GM21786 (cell line): ENCODE results near the gene RAB8B.
"Not testable (repeated sequence)": the region's sequence is repeated elsewhere in the genome, so short reads cannot be mapped to it uniquely, and the experiment has no call there.

ENCODE experiments used
- ATAC-seq: cut with Tn5 transposase; IDR thresholded peaks from one replicate; pipeline ENCODE4 v1.9.1; 2021; ENCODE audit not compliant: unreplicated experiment

Gene RAB8B

DNA sequence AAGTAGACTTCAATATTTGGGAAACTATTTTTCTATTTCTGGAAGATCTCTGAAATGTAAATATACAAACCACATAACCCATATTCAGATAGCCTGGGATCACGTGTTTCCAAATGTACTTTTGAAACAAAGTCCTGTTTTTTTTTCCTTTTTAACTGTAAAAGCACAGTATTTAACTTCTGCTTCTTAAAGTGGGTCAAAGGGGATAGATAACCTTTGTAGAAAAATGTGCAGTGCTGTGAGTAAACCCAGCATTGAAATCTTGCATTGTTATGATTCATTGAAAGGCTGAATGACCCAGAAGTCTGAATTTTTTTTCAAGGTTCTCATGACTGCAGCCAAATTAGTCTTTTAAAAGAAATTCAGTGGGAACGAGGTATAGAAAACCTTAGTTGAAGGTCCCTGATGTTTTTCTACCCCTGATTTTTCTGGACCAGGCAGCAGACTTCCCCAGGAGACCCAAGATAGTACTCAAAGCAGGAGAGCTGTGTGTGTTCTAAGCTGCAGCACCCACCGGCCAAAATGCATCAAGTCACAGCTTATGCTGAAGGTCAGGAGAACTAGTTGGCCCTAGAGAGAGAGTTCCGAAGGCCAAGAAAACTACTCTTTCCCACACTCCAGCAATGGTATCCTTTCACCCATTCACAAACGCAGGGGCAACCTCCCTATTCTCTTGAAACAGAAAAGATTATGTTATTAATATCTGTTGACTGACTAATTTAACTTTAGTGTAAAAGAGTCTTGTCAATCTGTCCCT, 44.4 kb downstream of the RAB8B start:
- no peak for ATAC-seq

DNA sequence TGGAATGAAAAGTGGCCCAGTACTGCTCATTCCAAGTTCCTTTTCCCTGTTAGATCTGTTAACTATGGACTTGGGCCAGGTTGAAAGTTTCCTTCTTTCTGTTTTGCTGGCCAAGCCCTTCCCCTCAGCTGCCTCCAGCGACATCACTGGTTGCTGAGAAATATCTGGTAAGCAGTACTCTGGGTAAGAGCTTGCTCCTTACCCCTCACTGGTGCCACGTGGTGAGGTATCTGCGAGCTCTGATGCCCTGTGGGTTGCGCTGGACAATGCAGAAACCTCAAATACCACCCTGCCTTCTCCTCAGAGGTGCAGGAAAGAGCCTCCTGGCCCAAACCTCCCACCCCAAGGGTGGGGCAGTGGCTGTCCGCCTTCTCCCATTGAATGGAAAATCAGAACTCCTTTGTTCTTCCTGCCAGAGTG, 45.1 kb downstream of the RAB8B start:
- no peak for ATAC-seq

DNA sequence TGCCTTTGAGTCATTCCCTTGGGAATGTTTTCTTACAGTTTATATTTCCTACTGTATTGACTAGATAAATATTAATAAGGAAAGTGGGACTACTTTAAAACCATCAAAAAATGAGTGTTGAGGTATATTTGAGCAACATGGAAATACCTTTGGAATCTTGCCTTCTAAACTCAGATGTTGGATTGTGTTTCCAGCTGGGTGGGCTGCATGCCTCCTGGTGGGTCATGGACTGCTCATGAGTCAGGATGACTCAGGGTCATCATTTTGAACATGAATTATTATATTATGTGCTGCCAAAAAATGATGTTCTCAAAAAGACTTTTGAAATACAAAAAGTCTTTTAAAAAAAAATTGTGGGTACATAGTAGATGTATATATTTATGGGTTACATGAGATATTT, 46.9 kb downstream of the RAB8B start:
- no peak for ATAC-seq

DNA sequence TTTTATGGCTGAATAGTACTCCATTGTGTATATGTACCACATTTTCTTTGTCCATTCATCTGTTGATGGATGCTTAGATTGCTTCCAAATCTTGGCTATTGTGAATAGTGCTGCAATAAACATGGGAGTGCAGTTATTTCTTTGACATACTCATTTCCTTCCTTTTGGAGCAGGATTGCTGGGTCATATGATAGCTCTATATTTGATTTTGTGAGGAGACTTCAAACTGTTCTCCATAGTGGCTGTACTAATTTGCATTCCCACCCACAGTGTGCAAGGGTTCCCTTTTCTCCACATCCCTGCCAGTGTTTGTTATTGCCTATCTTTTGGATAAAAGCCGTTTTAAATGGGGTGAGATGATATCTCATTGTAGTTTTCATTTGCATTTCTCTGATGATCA, 47.7 kb downstream of the RAB8B start:
- not testable (repeated sequence) for ATAC-seq

DNA sequence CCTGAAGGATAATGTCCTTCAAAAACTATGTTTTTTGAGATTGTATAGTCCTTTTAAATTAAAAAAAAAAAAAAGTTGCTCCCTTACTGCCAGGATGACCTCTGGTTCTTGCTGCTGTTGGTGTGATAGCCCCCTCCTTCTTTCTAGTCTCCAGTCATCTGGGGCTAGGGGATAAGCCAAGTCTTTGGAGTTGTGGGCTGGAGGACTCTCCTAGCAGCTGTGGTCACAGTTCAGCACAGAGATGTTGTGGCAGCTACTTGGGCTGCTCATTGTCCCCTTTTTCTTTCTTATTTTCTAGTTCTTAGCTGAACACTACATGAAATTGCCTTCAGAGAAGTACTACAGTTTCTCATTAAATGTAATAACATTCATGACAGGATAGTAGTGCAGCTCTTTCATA, 48.8 kb downstream of the RAB8B start:
- no peak for ATAC-seq

DNA sequence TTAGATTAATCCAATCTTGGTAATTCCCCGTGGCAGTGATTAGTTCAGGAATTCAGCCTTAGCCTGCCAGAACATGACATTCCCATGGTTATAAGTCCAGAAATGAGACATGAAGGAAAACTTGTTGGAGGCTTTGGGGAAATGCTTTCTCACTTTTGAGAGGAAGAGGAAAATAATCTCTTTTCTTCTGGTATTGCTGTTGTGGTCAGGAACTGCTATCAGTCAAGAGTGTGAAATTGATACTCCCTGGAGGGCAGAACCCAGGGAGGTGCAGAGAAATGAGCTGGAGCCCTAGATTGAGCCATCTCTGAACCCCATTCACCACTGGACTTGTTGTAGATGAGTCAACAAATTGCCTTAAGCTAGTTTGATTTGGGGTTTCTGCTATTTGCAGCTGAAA, 49.4 kb downstream of the RAB8B start:
- ATAC-seq: peak; percentile 60

DNA sequence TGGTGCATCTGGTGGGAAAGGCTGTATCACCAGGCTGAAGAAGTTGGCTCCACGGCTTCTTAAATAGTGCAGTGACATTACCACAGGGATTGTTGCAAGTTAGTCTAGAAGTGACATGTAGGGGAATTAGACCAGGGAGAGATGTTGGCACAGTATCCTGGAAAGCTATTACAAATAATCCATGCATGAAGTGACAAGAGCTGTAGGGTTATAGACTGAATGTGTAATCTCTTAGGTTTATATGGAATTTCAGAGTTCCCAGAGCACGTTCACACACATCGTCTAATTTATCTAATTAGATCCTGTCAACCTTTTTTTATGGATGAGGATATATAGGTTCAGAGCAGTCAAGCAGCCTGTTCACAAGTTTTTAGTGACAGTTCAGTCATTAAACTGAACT, 50.7 kb downstream of the RAB8B start:
- ATAC-seq: no peak

DNA sequence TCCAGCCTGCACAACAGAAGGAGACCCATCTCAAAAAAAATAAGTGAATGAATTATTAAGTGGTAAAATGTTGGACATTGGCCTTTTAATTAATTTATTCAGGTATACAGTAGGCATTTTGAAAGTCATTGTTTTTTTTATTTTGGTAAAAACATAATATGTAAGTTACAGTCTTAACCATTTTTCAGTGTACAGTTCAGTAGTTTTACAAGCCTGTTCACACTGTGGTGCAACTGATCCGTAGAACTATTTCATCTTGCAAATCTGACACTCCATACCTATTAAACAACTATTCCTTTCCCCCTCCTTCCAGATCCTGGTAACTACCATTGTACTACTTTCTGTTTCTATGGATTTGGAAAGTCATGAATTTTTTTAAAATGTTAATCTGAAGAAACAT, 51.9 kb downstream of the RAB8B start:
- ATAC-seq: no peak

DNA sequence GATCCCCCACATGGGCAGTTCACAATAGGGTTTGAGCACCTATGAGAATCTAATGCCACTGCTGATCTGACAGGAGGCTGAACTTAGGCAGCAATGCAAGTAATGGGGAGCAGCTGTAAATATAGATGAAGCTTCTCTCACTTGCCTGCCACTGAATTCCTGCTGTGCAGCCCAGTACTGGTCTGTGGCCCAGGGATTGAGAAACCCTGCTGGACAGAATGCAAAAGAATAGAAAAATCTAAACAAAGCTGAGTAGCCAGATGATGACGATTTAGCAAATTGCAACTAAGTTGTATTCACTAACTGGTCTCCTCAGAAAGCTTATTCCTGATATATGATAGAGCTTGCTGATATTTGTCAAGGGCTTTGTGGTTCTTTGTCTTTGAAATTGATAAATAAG, 53.7 kb downstream of the RAB8B start:
- ATAC-seq: no peak

DNA sequence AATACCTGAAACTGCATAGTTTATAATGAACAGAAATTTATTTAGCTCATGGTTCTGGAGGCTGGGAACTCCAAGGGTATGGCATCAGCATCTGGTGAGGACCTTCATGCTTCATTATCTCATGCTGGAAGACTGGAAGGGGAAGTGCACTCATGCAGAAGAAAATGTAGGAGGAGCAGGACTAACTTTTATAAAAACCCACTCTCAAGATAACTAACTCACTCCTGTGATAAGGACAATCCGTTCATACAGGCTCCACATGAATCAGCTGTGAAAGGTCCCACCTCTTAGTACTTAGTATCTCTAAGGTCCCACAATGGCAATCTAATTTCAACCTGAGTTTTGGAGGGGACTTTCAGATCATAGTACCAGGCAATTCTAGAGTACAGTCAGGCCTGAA, 54.4 kb downstream of the RAB8B start:
- no peak for ATAC-seq

DNA sequence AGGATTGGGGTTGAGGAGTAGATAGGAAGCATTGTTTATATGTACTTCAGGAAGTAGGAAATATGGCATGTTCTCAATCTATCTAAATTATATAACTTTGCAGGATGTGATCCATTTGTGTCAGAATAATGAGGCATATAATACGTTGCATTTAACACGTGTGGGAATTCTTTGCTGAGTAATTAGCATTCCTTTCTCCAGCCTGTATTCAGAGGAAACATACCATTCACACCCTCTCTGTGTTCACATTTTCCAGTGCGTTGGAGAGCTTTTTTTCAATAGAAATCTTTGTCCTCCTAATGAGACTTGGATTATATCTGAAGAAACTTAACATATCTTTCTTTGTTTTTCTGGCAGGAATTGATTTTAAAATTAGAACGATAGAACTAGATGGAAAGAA, 55.0 kb downstream of the RAB8B start:
- ATAC-seq: no peak

DNA sequence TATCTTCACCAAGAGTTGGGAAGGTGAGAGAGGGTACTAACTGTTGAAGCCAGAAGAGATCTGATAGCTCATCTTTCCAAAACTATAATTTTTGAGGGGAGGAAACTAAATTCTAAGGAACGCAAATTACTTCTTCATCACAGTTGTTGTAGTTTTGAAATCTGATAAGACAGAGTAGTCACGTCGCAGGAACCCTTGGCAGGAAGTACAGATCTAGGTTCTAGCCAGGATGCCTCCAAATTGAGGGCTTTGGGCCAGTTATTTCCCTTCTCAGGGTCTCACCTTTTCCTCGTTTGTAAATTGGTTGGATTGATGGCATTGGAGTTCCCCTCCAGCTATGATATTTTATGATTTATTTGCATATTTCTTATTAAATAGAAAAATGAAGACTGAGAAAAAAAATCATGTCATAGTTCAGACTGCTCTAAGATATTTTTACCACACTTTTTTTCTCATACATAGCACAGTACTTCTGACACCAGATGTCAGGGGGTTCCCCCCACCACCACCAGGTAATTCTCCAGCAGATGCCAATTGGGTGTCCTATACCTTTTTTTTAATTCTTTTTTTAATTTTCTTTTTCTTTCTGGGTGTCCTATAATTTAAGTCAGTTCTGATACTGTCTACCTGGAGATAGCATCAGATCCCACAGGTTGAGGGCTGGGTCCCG, 55.7 kb downstream of the RAB8B start:
- no peak for ATAC-seq

DNA sequence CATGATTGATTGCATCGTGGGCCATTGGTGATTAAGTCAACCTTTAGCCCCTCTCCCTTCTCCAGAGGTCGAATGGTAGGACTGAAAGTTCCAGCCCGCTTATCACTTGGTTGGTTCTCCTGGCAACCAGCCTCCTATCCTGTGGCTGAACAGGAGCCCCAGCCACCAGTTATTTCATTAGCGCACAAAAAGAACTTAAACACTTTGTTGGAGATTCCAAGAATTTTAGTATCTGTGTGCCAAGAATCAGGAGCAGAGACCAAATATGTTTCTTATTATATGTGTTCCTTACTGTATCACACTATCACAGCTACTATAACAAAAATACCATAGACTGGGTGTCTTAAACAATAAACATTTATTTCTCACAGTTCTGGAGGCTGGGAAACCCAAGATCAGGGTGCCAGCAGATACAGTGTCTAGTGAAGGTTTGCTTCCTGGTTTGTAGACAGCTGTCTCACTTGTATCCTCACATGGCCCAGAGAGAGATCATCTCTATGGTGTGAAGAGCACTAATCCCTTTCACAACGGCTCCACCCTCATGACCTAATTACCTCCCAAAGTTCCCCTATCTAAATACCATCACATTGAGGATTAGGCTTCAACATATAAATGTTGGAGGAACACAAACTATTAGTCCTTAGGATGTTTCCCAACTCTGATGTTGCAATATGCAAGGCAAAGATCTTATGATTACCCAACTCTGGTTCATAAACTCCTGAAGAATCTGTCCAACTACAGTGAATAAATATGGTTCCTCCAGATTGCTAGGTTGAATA, 57.5 kb downstream of the RAB8B start:
- ATAC-seq: no peak

DNA sequence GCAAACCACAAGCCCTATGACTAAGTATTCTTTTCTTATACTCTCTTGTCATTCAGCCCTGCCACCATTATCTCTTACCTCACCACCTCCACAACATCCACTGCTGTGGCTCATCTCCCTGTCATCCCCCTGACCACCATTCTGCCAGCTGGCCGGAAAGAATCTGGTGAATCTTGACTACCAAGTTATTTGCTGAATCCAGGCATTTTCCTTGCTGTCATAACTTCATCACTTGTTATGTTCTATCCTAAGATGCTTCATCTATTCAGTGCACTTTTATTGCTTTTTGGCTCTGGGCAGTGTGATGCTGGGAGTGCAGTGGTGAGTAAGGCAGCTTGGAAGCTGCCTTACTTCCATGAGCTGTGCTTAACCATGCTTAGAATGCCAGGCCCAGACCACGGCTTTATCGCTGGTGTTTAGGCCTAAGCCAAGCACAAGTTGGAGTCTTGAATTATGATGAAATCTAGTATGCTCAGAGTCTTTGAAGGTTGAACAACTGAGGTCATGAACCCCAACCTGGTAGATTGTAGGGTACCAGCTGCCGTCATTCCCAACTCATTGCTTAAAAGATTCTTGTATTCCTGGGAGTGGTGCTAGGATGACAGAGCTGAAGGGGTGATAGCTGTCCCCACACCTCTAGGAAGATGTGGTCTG, 61.0 kb downstream of the RAB8B start:
- ATAC-seq: no peak

DNA sequence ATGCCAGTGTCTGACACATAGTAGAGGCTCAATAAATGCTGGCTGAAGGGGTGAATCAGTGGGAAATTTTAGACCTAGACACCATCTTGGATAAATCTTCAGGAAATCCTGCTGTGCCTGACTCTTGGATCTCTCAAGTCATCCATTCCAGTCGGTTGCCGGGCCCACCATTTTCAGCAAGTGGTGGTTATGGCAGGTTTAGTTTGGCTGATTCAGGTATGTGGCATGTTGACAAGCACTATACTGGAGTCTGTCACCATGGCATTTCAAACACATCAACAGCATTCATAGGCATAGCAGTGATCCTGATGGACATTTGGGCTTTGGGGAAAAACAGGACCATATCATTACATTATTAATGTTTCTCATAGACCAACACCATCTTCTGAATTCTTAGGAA, 62.3 kb downstream of the RAB8B start:
- no peak for ATAC-seq

DNA sequence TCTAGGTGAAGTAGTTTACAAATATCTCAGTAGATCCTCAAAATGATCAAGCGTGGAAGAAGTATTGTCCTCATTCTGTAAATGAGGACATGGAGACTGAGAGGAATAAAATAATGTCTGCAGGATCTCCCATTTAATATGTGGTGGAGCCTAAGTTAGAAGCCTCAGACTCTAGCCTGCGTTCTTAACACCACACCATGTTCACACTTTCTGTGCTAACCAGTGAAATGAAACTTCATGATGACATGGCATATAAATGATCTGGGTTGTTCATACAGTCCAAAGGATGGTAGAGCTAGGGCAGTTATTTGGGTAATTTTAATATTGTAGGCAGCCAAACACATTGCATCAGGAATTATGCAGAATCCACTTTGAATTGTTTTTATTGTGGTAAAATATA, 62.9 kb downstream of the RAB8B start:
- ATAC-seq: no peak

DNA sequence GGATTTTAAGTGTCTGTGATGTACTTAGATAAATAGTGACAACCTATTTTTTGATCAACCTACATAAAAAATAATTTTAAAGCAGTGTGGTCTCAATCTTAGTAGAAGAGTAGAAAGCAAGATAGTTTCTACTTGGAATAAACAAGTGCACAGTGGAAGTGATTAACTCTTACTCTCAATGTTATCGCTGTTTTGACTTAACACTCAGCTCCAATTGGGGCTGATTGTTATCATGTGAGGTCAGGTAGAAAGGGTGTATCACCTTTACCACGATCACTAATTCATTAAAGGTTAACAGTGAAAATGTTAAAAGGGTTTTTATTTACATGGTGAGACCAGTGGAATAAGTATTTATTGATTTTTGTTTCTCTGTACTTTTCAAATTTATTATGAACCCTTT, 65.6 kb downstream of the RAB8B start:
- no peak for ATAC-seq

DNA sequence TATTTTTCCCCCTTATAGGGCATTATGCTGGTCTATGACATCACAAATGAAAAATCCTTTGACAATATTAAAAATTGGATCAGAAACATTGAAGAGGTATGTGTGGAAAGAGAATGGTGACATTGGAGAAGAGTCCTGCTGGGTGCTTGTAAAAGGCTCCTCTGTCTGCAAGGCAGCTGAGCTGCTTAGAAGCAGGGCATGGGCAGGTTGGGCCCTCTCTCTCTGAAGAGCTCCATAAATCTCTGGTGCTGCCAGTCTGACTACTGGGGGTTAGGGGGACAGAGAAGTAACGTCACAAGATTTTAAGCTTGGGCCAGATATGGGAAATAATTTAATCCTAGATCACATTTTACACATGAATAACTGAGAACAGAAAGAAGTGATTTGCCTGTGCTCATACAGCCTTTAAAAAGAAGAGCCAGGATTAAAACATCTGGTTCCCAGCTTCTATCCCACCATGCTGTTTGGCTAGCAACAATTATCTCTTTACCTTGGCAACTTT, 66.1 kb downstream of the RAB8B start:
- ATAC-seq: no peak

DNA sequence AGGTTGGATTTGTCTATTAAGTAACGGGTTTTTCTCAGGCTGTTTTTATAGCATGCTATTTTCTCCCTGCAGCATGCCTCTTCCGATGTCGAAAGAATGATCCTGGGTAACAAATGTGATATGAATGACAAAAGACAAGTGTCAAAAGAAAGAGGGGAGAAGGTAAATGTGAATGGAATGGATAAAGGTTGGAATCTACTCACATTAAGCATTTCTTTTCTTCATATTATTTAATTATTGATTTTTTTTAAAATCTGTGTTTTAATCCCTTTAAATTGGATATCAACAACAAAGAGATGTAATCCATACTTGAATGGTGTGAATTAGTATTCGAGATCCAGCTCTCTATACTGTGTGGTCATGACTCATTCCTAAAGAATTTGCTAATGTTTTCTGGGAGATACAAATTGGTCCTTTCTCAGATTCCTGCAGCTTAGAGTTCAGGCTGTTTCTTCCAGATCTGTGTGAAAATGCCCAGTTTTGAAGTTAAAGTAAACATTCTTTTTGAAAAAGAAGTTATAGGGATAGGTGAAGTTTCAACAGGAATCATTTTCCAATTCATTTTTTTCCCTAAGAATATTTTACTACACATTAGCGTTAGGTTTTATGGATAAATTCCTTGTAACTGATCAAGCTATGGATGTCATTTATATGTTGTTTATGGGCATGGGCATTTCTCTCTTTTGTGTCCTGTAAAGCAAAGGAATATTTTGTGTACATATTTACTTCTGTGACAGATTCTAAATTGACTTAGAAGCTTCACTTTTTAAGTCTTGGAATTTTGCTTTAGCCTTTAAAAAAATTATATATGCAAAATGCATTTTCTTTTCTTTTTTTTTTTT, 67.2 kb downstream of the RAB8B start:
- no peak for ATAC-seq

DNA sequence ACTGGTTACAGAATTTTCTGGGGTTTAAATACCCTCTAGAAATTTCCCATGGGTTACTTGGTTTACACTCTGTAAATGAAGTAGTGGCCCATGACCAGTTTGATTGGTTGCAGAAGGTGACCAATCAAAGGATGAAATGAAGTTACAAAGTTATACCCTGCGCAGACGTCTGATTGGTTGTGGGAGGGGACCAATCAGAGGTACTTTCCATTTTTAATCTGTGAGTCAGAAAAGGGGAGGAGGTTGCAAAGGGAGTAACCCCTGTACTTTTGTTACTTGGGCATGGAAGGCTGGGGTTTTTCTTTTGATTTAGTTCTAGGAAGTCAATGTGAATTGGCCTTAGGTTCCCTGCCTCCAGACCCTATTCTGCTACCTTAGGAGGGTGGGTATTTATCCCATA, 69.3 kb downstream of the RAB8B start:
- ATAC-seq: no peak
